Neural cell (in vitro differentiated cells): ENCODE measurements around the gene WNT7B.

Experiments used
- EP300 ChIP-seq: fragments of 450-650 bp; conservative IDR thresholded peaks from 2 replicates; pipeline ENCODE4 v1.6.1; 2014; ENCODE audit warnings: antibody characterized with exemption, mild to moderate bottlenecking, moderate library complexity; ENCODE audit not compliant: poor library complexity, severe bottlenecking
- REST ChIP-seq: IDR thresholded peaks from 2 replicates; pipeline ENCODE4 v1.6.1; 2012; ENCODE audit warnings: borderline replicate concordance
- TF ChIP-seq, protein P1 (sequence below): fragments of 450-650 bp; IDR thresholded peaks from 2 replicates; pipeline ENCODE4 v1.5.1; 2014; ENCODE audit warnings: antibody characterized with exemption, mild to moderate bottlenecking, moderate library complexity; ENCODE audit not compliant: poor library complexity, severe bottlenecking

DNA sequence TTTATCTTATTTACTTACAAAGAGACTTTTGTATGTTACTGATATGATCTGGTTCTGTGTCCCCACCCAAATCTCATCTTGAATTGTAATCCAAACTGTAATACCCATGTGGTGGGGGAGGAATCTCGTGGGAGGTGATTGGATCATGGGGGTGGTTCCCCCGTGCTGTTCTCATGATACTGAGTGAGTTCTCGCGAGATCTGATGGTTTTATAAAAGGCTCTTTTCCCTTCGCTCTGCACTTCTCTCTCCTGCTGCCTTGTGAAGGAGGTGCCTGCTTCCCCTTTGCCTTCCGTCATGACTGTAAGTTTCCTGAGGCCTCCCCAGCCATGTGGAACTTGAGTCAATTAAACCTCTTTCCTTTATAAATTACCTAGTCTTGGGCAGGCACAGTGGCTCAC, 42.4 kb upstream of the WNT7B start:
- TF ChIP-seq, protein P1, sequence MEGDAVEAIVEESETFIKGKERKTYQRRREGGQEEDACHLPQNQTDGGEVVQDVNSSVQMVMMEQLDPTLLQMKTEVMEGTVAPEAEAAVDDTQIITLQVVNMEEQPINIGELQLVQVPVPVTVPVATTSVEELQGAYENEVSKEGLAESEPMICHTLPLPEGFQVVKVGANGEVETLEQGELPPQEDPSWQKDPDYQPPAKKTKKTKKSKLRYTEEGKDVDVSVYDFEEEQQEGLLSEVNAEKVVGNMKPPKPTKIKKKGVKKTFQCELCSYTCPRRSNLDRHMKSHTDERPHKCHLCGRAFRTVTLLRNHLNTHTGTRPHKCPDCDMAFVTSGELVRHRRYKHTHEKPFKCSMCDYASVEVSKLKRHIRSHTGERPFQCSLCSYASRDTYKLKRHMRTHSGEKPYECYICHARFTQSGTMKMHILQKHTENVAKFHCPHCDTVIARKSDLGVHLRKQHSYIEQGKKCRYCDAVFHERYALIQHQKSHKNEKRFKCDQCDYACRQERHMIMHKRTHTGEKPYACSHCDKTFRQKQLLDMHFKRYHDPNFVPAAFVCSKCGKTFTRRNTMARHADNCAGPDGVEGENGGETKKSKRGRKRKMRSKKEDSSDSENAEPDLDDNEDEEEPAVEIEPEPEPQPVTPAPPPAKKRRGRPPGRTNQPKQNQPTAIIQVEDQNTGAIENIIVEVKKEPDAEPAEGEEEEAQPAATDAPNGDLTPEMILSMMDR: no peak
- no peak for TF ChIP-seq REST
- no peak for TF ChIP-seq EP300
